HG03095 (cell line): ENCODE results near the gene LRRC72.
"Not testable (repeated sequence)": the region's sequence is repeated elsewhere in the genome, so short reads cannot be mapped to it uniquely, and the experiment has no call there.

Source experiments
- ATAC-seq: cut with Tn5 transposase; IDR thresholded peaks from one replicate; pipeline ENCODE4 v1.9.1; 2021; ENCODE audit warnings: moderate library complexity; ENCODE audit not compliant: unreplicated experiment

The LRRC72 gene

GRCh38 chr7:16526742-16527540 is at the start of gene LRRC72:
TSS of gene LRRC72 (plus strand) at chr7:16526825. CDS start at chr7:16526953, 128 bp downstream.
- ATAC-seq, result no peak

GRCh38 chr7:16479161-16479560 is 47.5 kb upstream of the LRRC72 start:
- no peak for ATAC-seq

- no peak for ATAC-seq
Observed at GRCh38 chr7:16479591-16479990, 47.0 kb upstream of the LRRC72 start.

GRCh38 chr7:16484453-16485158 is 42.0 kb upstream of the LRRC72 start:
- no peak for ATAC-seq

DNA sequence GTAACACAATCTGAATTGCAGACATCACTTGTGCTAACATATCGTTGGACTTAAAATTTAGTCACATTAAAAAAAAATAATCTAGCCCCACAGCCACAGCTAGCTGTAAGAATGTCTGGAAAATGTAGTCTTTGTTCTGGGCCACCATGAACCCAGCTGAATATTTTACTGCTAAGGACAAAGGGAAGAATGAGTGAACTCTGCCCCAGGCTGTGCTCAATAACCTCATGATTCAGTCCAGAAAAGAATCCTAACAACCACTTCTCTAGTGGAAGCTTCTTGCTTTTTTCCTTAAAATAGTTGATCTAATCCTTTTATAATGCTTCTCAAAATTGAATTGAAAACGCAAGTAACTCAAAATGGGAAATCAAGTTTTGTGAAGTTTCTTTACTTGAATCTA is 35.5 kb upstream of the LRRC72 start:
- no peak for ATAC-seq

DNA sequence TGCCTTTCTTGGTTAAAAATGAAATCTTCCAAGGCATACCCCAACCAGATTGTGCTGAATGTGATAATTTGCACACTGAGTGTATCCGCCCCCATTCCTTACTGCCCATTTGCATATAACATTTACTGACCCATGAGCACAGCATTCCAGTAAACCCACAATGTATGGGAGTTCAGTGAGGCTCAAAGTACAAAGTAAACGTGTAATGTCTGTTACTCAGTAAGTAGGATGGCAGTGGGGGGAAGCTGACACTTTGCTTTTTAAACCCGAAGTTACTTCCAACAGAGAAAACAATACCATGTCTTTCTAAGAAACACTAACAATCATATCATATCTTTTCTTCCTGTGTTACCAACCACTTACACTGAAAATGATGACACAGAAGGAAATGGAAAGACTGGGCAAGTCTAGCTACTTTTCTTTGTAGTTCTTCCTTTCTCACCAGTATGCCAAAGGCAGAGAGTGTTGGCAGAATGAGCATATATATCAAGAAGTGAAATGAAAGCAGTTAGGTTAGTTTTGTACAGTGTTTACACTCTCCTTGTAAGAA is 34.0 kb upstream of the LRRC72 start:
- no peak for ATAC-seq

- ATAC-seq, result no peak
Observed at GRCh38 chr7:16493266-16493665, 33.4 kb upstream of the LRRC72 start.

- no peak for ATAC-seq
Observed at GRCh38 chr7:16494551-16494950, 32.1 kb upstream of the LRRC72 start.

GRCh38 chr7:16494955-16495719 is 31.5 kb upstream of the LRRC72 start:
- no peak for ATAC-seq

DNA sequence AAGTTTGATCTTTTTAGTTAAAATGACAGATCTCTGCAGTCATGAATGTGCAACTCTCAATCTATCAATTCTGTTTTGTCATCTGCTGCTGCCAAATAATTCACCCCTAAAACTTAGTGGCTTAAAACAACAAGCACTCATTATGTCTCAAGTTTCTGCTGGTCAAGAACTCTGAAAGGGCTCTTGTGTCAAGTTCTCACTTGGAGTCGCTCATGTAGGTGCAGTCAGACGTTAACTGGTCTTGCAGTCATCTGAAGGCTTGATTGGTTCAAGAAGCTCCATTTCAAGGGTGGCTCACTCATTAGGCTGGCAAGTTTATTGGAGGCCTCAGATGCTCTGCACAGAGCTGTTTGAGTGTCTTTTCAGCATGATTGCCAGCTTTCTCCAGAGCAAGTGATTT is 28.5 kb upstream of the LRRC72 start:
- no peak for ATAC-seq

DNA sequence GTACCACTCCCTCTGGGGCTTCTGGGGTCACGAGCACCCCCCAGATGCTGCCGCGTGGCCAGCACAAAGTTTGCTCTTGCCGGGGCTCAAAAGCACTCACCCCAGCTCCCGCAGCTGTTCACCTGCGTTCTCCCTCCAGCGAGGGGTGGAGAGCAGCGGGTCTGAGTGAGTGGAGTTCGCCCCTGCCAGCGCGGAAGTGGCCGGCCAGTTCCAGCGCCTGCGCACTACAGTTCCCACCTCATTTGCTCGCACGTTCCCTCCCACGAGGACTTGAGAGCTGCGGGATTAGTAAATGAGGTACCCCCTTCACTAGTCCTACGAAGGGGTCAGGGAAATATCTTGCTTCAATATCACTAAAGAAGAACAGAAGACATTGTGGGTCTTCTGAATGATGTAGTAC is 24.3 kb upstream of the LRRC72 start:
- ATAC-seq, result no peak

DNA sequence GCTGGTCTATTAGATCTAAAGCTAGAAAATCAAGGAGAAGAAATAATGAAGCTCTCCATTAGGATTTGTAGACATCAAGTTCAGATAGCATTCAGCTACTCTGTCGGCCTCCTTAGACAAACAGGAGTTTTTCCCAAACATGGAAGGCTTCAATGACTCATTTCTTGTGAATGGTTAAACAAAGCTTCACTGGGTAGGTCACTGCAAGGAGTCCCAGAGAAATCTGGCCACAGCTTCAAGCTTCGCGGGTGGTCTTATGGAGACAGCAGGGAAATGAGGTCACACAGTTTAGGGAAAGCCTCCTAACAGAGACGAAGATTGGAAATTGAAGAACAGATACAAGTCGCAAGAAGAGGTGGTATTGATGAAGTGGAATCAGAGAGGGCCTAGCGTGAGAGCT is 22.6 kb upstream of the LRRC72 start:
- ATAC-seq, result no peak

DNA sequence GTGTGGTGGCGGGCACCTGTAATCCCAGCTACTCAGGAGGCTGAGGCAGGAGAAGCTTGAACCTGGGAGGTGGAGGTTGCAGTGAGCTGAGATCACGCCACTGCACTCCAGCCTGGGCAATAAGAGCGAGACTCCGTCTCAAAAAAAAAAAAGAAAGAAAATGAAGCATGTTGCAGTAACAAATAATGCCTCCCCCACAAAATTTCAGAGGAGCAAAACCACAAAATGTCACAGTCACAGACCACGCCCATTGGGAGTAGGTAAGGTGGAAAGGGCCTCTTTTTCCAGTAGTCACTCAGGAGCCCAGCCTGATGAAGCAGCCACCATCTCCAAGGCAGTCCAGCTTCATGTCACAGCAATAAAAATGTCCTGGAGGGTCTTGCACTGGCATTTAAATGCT is 20.2 kb upstream of the LRRC72 start:
- not testable (repeated sequence) for ATAC-seq

DNA sequence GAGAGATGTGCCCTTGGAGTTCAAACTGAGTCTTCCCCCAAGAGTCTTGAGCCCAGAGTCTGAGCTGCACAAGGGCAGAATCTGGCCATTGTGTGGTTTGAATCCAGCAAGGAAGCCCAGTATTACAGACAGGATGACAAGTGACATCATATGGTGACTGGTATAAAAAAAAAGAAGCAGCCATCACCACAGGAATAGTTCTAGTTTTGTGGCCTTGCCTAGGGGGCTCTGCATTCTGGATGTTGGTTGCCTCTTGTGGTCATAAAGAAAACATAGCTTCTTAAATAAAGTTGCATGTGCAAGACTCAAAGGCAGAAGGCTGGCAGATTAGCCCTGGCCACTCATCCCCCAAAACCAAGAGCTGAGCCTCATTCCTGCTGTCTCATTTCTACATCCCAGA is 16.8 kb upstream of the LRRC72 start:
- no peak for ATAC-seq

GRCh38 chr7:16511314-16511713 is 15.3 kb upstream of the LRRC72 start:
- ATAC-seq, result no peak

GRCh38 chr7:16512097-16512496 is 14.5 kb upstream of the LRRC72 start:
- ATAC-seq, result no peak

DNA sequence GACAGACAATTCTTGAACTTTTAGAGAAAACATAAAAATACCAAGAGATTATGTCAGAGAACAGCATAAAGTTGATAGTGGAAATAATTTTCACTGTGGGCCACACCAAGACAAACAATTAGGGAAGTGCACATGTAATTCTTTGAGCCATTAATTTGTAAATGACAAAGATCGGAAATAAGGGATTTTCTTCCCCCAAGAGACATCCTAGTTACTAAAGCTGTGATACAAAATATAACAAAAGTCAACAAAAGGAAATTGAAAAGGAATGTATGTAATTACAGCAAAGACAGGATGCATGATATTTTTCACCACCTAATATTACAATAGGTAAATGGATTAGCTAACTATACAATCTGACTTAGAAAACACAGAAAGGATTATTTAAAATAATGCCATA is 12.4 kb upstream of the LRRC72 start:
- no peak for ATAC-seq

GRCh38 chr7:16514729-16515128 is 11.9 kb upstream of the LRRC72 start:
- ATAC-seq, result no peak

DNA sequence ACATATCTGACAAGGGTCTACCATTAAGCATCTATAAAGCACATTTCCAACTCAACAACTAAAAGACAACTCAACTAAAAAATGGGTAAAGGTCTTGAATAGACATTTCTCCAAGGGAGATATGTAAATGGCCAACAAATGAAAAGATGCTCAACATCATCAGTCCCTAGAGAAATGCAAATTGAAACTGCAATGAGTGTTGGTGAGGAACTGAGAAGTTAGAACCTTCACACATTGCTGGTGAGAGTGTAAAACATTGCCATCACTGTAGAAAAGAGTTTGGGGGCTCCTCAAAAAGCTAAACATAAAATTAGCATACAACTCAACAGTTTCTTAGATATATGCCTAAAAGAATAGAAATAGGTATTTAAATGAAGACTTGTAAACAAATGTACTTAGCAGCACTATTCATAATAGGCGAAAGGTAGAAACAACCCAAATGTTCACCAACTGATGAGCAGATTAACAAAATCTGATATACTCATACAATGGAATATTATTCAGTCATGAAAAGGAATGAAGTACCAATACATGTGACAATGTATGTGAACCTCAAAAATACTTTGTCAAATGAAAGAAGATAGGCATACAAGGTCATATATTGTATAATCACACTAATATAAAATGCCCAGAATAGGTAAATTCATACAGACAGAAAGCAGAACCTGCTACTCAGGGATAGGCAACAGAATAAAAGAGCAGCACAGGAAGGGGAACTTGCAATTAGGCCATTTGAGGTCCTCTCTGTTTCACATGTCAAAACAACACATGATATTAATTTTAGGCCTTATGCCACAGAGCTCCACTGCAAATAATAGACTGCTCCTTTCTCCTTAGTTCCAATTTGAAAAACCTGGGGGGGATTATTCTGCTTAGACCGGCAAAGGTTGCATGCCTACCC is 10.6 kb upstream of the LRRC72 start:
- ATAC-seq, result no peak

- ATAC-seq, result not testable (repeated sequence)
Observed at GRCh38 chr7:16519985-16520384, 6.6 kb upstream of the LRRC72 start.
